Lower leg skin (tissue), 3 donors: ENCODE data around the gene RPTOR.

Experiments
- CTCF ChIP-seq, 3 donors: fragments of 450-650 bp; IDR thresholded peaks; one replicate each; pipeline ENCODE4 v1.5.1; 2016; ENCODE audit warnings: antibody characterized with exemption in 3 of 3, mild to moderate bottlenecking in 3 of 3, moderate library complexity in 2 of 3
- POLR2A ChIP-seq, 2 donors: fragments of 450-650 bp; IDR thresholded peaks; one replicate each; pipeline ENCODE4 v1.6.1; 2016 to 2017; ENCODE audit warnings: antibody characterized with exemption in 2 of 2, mild to moderate bottlenecking in 1 of 2, moderate library complexity in 1 of 2

- no peak for TF ChIP-seq CTCF (IDR thresholded peaks at IDR 0.05)
- no peak for TF ChIP-seq POLR2A (IDR thresholded peaks at IDR 0.05)
These were observed 345.7 kb downstream of the RPTOR start for GRCh38 chr17:80890196-80890920.
